Thoracic aorta (tissue), 2 donors: ENCODE measurements around the gene TIPARP. TPM values are rescaled to one million over a fixed set of nuclear protein-coding genes. Genes with fewer than 3 reads are reported as not detected.

ENCODE experiments used
- ATAC-seq: fragments of 150-250 bp; one replicate; pipeline ENCODE4 v1.8.0; 2017; ENCODE audit warnings: low read depth; ENCODE audit not compliant: insufficient number of reproducible peaks, low FRiP score
- DNase-seq: peaks from one replicate; pipeline ENCODE4 v3.0.0-alpha.2; 2020; ENCODE audit warnings: low spot score
- H3K27ac ChIP-seq, 2 donors: fragments of 200-600 bp; sonication (generic); 1 replicate in 1 of 2; 2 replicates in 1 of 2; pipeline ENCODE4 v1.5.1; 2016; ENCODE audit warnings: mild to moderate bottlenecking in 2 of 2, moderate library complexity in 2 of 2
- H3K27me3 ChIP-seq: fragments of 200-600 bp; sonication (generic); replicated peaks from 2 replicates; pipeline ENCODE4 v1.6.0; 2016; ENCODE audit warnings: mild to moderate bottlenecking; ENCODE audit not compliant: insufficient read depth
- H3K36me3 ChIP-seq: fragments of 200-600 bp; sonication (generic); one replicate; pipeline ENCODE4 v1.5.1; 2016
- H3K4me1 ChIP-seq, 2 donors: fragments of 200-600 bp; sonication (generic); 1 replicate in 1 of 2; 2 replicates in 1 of 2; pipeline versions ENCODE4 v1.5.1 to v1.6.0; 2016; ENCODE audit warnings: low read depth in 2 of 2, mild to moderate bottlenecking in 1 of 2; ENCODE audit not compliant: control insufficient read depth in 1 of 2
- H3K4me3 ChIP-seq: fragments of 200-600 bp; sonication (generic); 2 replicates; pipeline ENCODE4 v1.5.1; 2016; ENCODE audit warnings: mild to moderate bottlenecking
- H3K9me3 ChIP-seq: fragments of 200-600 bp; sonication (generic); 2 replicates; pipeline ENCODE4 v1.5.1; 2016
- total RNA-seq, 2 donors: library from RNA; depleted of rRNA; stranded (reverse); fragments of >200 nt; gene quantifications; one replicate each; pipeline versions ENCODE4 v1.1.0 to v1.2.3, GENCODE V29; 2016
- TF ChIP-seq, protein P1 (sequence below): fragments of 200-600 bp; sonication (generic); IDR thresholded peaks from one replicate; pipeline ENCODE4 v1.5.1; 2019; ENCODE audit warnings: antibody characterized with exemption

TIPARP gene
- total RNA-seq, 2 donors from 2014 or later = 19.8 to 77.2 TPM

DNA sequence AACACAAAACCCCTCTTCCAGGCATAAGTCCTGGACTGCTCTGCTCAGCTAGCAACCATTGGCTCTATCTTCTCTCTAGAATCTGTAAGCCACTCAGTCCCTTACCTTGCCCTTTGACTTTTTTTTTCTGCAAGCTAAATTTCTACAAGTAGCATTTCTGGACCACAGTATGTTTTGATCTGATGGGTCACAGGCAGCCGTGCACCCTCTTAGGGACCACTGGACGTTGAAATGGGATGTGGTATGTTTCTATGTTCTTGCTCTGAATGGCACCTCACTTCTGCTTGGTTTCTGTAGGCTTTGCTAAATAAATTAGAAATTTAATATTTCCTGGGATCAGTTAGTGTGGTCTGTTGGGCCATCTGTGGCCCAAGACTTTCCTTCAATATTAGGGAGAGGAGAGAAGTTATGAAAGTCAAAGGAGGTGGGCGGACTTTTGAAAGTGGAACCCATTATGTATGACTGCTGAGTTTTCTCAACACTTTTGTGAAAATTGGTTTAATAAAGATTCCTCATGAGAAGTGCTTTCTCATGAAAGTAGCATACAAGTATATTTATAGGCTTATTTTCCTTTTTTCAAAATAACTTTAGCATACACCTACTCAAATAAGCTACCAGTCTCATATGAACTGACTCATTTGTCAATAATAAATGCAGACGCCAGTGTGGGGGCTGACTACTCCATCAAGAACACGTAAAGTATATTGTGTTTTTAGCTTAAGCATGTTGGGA, 18.4 kb upstream of the TIPARP start:
- Histone ChIP-seq H3K27me3 (no peaks in the 10 kb centered on the region), H3K4me1 (no peaks in the 10 kb centered on the region), H3K9me3 (no peaks in the 10 kb centered on the region), H3K27ac (no peak overlapping the region), H3K4me3 (no peak overlapping the region), H3K36me3 (no peaks in the 10 kb centered on the region)
- TF ChIP-seq, protein P1, sequence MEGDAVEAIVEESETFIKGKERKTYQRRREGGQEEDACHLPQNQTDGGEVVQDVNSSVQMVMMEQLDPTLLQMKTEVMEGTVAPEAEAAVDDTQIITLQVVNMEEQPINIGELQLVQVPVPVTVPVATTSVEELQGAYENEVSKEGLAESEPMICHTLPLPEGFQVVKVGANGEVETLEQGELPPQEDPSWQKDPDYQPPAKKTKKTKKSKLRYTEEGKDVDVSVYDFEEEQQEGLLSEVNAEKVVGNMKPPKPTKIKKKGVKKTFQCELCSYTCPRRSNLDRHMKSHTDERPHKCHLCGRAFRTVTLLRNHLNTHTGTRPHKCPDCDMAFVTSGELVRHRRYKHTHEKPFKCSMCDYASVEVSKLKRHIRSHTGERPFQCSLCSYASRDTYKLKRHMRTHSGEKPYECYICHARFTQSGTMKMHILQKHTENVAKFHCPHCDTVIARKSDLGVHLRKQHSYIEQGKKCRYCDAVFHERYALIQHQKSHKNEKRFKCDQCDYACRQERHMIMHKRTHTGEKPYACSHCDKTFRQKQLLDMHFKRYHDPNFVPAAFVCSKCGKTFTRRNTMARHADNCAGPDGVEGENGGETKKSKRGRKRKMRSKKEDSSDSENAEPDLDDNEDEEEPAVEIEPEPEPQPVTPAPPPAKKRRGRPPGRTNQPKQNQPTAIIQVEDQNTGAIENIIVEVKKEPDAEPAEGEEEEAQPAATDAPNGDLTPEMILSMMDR = no peak
- ATAC-seq = no peak
- DNase-seq = no peak

DNA sequence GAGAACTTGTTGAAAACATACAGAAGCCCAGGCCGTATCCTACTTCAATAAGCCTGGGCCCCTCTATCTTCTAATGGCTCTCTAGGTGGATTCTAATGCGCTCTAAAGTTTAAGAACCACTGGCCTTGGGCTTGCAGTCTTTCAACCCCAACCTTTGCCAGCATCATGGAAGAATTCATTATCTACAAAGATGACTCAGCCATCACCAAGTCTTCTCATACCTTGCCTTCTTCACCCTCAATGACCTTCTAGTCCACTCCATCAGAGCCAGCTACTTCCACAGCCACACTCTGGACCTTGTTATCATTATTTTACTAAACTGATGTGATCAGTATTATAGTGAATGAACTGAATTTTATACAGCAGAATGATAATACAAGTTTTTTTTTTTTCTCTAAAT, 16.9 kb upstream of the TIPARP start:
- no peak for DNase-seq
- no peak for ATAC-seq
- no peak overlapping the region for H3K27ac ChIP-seq
- TF ChIP-seq, protein P1 = no peak
- H3K36me3 ChIP-seq = no peaks in the 10 kb centered on the region
- no peak overlapping the region for H3K4me3 ChIP-seq
- H3K9me3 ChIP-seq = no peaks in the 10 kb centered on the region
- H3K27me3 ChIP-seq = no peaks in the 10 kb centered on the region
- H3K4me1 ChIP-seq = no peaks in the 10 kb centered on the region

DNA sequence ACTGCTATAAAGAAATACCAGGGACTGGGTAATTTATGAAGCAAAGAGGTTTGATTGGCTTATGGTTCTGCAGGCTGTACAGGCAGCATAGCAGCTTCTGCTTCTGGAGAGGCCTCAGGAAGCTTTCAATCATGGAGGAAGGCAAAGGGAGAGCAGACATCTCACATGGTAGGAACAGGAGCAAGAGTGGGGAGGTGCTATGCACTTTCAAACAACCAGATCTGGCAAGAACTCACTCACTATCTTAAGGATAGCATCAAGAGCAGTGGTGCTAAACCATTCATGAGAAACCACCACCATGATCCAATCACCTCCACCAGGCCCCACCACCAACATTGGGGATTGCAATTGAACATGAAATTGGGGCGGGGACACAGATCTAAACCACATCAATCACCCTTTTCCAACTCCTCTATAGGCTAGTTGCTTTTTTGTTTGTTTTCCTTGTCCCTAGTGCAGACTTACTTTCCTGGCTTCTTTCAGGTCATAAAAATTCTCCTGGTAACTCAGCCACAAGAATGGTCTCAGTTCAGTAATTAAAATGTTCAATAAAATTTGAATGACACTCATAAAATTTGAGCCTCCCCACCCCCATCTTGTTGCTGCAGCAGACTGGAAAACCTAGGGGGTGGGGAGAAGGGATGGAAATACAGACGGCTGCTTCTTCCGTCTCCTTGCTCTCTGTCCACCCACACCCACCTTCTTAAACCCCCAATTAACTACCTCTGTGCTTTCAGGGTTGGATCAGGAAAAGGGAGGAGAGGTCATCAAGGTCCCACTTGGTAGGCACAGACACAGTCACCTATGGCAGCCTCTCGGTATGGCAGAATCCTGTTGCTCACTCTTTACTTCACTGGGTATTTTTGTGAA, 16.3 kb upstream of the TIPARP start:
- H3K27ac ChIP-seq = no peak overlapping the region
- DNase-seq = no peak
- H3K4me3 ChIP-seq = no peak overlapping the region
- TF ChIP-seq, protein P1 = no peak
- no peaks in the 10 kb centered on the region for H3K9me3 ChIP-seq
- H3K36me3 ChIP-seq = no peaks in the 10 kb centered on the region
- no peaks in the 10 kb centered on the region for H3K4me1 ChIP-seq
- no peaks in the 10 kb centered on the region for H3K27me3 ChIP-seq
- ATAC-seq = no peak

DNA sequence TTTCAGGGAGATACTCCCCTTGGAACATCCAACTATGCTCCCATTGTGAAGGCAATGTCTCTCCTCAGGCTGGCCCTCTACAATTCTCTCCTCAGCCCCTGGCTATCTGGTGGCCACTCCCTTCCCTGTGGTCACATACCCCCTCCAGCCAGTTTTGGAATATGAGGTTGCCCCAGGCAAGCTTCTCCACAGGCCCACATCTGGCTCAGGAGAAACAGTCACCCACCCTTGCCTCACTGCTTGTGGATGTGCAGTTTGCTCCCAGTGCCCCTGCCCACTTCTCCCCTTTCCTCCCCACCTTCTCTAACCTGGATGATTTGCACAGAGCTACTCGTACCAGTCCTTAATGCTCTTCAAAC, 15.7 kb upstream of the TIPARP start:
- TF ChIP-seq, protein P1 = no peak
- Histone ChIP-seq H3K36me3 (no peaks in the 10 kb centered on the region), H3K9me3 (no peaks in the 10 kb centered on the region), H3K27me3 (no peaks in the 10 kb centered on the region), H3K27ac (no peak overlapping the region), H3K4me1 (no peaks in the 10 kb centered on the region), H3K4me3 (no peak overlapping the region)
- ATAC-seq (no peak), DNase-seq (no peak)

DNA sequence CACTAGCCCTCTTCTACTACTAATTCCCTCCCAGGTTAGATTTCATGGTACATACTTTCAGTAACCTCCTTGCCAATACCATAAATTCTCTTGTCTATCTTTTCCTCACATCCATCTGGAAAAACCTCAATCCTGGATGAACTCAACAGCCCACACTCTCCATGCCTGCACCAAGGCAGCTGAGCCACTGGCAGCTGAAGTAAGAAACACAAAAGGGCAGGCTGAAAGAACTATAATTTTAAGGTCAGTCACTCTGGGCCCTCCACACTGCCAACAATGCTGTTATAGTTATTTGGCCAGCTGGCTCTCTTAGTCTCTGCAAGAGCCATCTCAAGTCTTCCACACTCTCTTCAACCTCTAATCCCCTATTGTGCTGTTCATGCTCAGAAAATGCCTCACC, 15.1 kb upstream of the TIPARP start:
- H3K4me1 ChIP-seq = peaks cover 1 to 4% of the 10 kb centered on the region in 2 donors
- H3K4me3 ChIP-seq = no peak overlapping the region
- DNase-seq (no peak), ATAC-seq (no peak)
- no peak overlapping the region for H3K27ac ChIP-seq
- TF ChIP-seq, protein P1 = no peak
- H3K27me3 ChIP-seq = no peaks in the 10 kb centered on the region
- H3K36me3 ChIP-seq = no peaks in the 10 kb centered on the region
- H3K9me3 ChIP-seq = no peaks in the 10 kb centered on the region
